ENCODE data around the gene PAM. TPM values are rescaled to one million over a fixed set of nuclear protein-coding genes. Genes with fewer than 3 reads are reported as not detected.
"Not testable (repeated sequence)": the region's sequence is repeated elsewhere in the genome, so short reads cannot be mapped to it uniquely, and the experiment has no call there.

Gene PAM
- total RNA-seq, 1 experiment from 2014 or later: 400 TPM

GRCh38 chr5:102901424-102902134 lies 146.5 kb downstream of the PAM start:
- no peak for DNase-seq (ENCODE audit: low read depth)

- DNase-seq (ENCODE audit: low read depth): peak; percentile 5
Observed at GRCh38 chr5:102902135-102902448, 147.0 kb downstream of the PAM start.

- no peak for DNase-seq (ENCODE audit: low read depth)
Observed at GRCh38 chr5:102902647-102903046, 147.5 kb downstream of the PAM start.

GRCh38 chr5:102903074-102903871 lies 148.2 kb downstream of the PAM start:
- peak; percentile 48 for DNase-seq (ENCODE audit: low read depth)

GRCh38 chr5:102905056-102905455 lies 150.0 kb downstream of the PAM start:
- DNase-seq (ENCODE audit: low read depth): no peak

GRCh38 chr5:102907099-102907498 lies 152.0 kb downstream of the PAM start:
- not testable (repeated sequence) for DNase-seq (ENCODE audit: low read depth)

GRCh38 chr5:102910240-102911226 lies 155.4 kb downstream of the PAM start:
- DNase-seq (ENCODE audit: low read depth): peak; percentile 31

- DNase-seq (ENCODE audit: low read depth): peak; percentile 76
Observed at GRCh38 chr5:102911973-102912372, 156.9 kb downstream of the PAM start.

- no peak for DNase-seq (ENCODE audit: low read depth)
Observed at GRCh38 chr5:102916109-102916508, 161.0 kb downstream of the PAM start.

- DNase-seq (ENCODE audit: low read depth): no peak
Observed at GRCh38 chr5:102918986-102919610, 164.0 kb downstream of the PAM start.

- DNase-seq (ENCODE audit: low read depth): no peak
Observed at GRCh38 chr5:102920762-102921161, 165.7 kb downstream of the PAM start.

GRCh38 chr5:102921341-102922044 lies 166.4 kb downstream of the PAM start:
- peak; percentile 22 for DNase-seq (ENCODE audit: low read depth)

GRCh38 chr5:102922111-102922720 lies 167.1 kb downstream of the PAM start:
- DNase-seq (ENCODE audit: low read depth): no peak

GRCh38 chr5:102922799-102923477 lies 167.8 kb downstream of the PAM start:
- DNase-seq (ENCODE audit: low read depth): no peak

- DNase-seq (ENCODE audit: low read depth): no peak
Observed at GRCh38 chr5:102924963-102925362, 169.9 kb downstream of the PAM start.

GRCh38 chr5:102927007-102927406 lies 171.9 kb downstream of the PAM start:
- no peak for DNase-seq (ENCODE audit: low read depth)

GRCh38 chr5:102930244-102930643 lies 175.1 kb downstream of the PAM start:
- no peak for DNase-seq (ENCODE audit: low read depth)

- no peak for DNase-seq (ENCODE audit: low read depth)
Observed at GRCh38 chr5:102931085-102931725, 176.1 kb downstream of the PAM start.

GRCh38 chr5:102932781-102933180 lies 177.7 kb downstream of the PAM start:
- no peak for DNase-seq (ENCODE audit: low read depth)
